GM21723 (cell line): ENCODE measurements around the gene ITIH6.
"Not testable (repeated sequence)": the region's sequence is repeated elsewhere in the genome, so short reads cannot be mapped to it uniquely, and the experiment has no call there.

ENCODE experiments used
- ATAC-seq: cut with Tn5 transposase; IDR thresholded peaks from one replicate; pipeline ENCODE4 v1.9.1; 2021; ENCODE audit warnings: mild to moderate bottlenecking, moderate library complexity; ENCODE audit not compliant: unreplicated experiment

ITIH6 gene

GRCh38 chrX:54738567-54738966, 59.5 kb downstream of the ITIH6 start:
- not testable (repeated sequence) for ATAC-seq

- not testable (repeated sequence) for ATAC-seq
These were observed 61.6 kb downstream of the ITIH6 start for GRCh38 chrX:54736298-54736942.

- no peak for ATAC-seq
These were observed 76.6 kb downstream of the ITIH6 start for GRCh38 chrX:54721424-54721823.

GRCh38 chrX:54715621-54716020, 82.4 kb downstream of the ITIH6 start:
- no peak for ATAC-seq

GRCh38 chrX:54714424-54714823, 83.6 kb downstream of the ITIH6 start:
- no peak for ATAC-seq

- no peak for ATAC-seq
These were observed 86.3 kb downstream of the ITIH6 start for GRCh38 chrX:54711735-54712134.

- ATAC-seq: no peak
These were observed 87.1 kb downstream of the ITIH6 start for GRCh38 chrX:54710920-54711319.

GRCh38 chrX:54708404-54708803, 89.7 kb downstream of the ITIH6 start:
- no peak for ATAC-seq
